ENCODE data around the gene NEDD4L.
"Not testable (repeated sequence)": the region's sequence is repeated elsewhere in the genome, so short reads cannot be mapped to it uniquely, and the experiment has no call there.

The NEDD4L gene

DNA sequence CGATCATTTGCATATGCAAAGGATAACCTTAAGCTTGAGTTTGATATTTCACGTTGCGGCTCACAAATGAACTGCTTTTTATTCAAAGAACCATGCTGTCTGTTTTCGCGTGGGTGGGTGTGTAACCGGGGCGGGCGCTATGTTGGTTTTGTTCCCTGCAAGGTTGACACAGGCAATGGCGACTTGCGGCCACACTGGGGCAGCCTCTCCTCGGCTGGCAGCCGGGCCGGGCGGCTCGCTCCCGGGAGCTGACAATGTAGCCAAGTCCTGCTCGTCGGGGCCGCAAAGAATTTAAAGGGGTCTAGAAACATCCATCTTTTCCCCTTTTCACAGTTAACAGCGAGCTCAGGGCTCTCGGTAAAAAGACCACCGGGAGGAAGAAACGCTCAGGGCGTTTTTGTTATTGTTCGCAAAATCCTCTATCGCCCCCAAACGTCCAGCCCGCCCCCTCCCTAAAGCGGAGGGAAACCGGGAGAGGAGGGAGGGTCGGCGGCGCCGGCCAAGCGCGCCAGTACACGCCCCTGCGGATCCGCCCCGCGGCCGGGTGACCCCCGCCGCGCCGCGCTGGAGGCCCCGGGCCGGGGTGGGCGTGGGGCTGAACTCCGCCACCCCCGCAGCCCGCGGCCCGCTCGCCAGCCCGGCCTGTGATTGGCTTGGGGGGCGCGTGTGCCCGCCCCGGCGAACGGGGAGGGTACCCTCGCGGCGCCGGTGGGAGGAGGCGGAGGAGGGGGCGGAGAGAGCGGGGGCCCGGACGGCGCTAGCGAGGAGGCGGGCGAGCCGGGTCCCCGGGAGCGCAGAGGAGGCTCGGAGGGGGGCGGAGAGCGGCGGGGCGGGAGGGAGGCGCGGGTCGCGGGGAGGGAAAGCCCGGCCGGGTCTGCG is at the start of gene NEDD4L:
NEDD4L (plus strand) TSS at position 736 of the 879 bp plus-strand sequence. CDS start 435 bp downstream, outside the sequence.
- TF ChIP-seq, protein P1, sequence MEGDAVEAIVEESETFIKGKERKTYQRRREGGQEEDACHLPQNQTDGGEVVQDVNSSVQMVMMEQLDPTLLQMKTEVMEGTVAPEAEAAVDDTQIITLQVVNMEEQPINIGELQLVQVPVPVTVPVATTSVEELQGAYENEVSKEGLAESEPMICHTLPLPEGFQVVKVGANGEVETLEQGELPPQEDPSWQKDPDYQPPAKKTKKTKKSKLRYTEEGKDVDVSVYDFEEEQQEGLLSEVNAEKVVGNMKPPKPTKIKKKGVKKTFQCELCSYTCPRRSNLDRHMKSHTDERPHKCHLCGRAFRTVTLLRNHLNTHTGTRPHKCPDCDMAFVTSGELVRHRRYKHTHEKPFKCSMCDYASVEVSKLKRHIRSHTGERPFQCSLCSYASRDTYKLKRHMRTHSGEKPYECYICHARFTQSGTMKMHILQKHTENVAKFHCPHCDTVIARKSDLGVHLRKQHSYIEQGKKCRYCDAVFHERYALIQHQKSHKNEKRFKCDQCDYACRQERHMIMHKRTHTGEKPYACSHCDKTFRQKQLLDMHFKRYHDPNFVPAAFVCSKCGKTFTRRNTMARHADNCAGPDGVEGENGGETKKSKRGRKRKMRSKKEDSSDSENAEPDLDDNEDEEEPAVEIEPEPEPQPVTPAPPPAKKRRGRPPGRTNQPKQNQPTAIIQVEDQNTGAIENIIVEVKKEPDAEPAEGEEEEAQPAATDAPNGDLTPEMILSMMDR (IDR thresholded peaks at IDR 0.05): peak; percentile 73
- Mint-ChIP-seq H3K9me3 (no peaks in the 10 kb centered on the region), H3K27ac (peak within 1 kb of the TSS; percentile 96), H3K27me3 (ENCODE audit: low read depth, poor library complexity) (peaks cover 17% of the 10 kb centered on the region), H3K36me3 (ENCODE audit: low read depth) (no peaks in the 10 kb centered on the region), H3K4me1 (peaks cover 48% of the 10 kb centered on the region), H3K4me3 (peak within 1 kb of the TSS; percentile 98)
- DNase-seq: peak; percentile 83

DNA sequence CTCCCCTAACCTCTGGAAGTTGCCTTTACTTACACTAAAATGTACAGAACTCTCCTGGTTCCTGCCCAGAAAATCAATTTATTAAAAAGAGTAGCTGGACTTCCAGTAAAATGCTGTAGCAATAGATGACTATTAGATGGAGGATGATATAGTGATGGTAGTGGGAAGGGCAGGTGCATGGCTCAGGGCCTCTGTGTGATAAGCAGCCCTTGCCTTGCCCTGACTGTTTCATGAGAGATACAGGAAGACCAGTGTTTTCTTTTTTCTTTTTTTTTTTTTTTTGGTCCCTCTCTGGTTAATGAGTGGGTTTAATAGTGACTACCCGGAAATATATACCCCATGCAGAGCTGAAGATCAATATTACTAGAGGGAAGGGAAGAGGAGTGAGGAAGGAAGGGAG is 48.7 kb upstream of the NEDD4L start:
- Mint-ChIP-seq H3K27me3 (ENCODE audit: low read depth, poor library complexity) (peaks cover 3% of the 10 kb centered on the region), H3K4me1 (no peaks in the 10 kb centered on the region), H3K36me3 (ENCODE audit: low read depth) (no peaks in the 10 kb centered on the region), H3K27ac (no peak overlapping the region), H3K4me3 (no peak overlapping the region), H3K9me3 (no peaks in the 10 kb centered on the region)
- DNase-seq: no peak
- TF ChIP-seq, protein P1 (IDR thresholded peaks at IDR 0.05): no peak

DNA sequence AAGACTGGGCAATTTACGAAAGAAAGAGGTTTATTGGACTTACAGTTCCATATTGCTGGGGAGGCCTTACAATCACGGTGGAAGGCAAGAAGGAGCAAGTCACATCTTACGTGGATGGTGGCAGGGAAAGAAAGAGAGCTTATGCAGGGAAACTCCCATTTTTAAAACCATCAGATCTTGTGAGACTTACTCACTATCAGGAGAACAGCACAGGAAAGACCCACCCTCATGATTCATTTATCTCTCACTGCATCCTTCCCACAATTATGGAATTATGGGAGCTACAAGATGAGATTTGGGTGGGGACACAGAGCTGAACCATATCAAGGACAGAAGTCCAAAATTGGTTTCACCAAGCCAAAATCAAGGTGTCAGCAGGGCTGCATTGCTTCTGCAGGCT is 47.1 kb upstream of the NEDD4L start:
- H3K9me3 Mint-ChIP-seq; H3K27ac Mint-ChIP-seq; DNase-seq; H3K36me3 Mint-ChIP-seq (ENCODE audit: low read depth); H3K27me3 Mint-ChIP-seq (ENCODE audit: low read depth, poor library complexity); H3K4me1 Mint-ChIP-seq; H3K4me3 Mint-ChIP-seq: not testable (repeated sequence)

DNA sequence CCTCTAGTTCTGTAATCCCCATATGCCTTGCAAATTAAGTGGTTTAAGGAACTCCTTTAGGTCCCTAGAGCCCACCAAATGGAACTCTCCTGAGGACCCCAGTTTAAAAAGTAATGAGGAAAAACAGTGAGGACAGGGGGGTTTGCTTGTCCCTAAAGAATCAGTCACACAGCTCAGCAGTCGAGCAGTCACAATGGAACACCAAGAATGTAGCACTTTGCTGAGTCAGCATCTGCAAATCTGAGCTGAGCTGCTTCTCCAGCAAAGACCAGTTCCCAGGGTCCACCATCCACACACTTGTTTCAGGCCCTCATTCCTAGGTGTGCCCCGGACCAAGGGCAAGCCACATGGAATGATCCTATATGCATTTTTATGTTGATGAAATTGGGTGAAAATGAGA is 46.2 kb upstream of the NEDD4L start:
- TF ChIP-seq, protein P1 (IDR thresholded peaks at IDR 0.05): no peak
- DNase-seq: no peak

DNA sequence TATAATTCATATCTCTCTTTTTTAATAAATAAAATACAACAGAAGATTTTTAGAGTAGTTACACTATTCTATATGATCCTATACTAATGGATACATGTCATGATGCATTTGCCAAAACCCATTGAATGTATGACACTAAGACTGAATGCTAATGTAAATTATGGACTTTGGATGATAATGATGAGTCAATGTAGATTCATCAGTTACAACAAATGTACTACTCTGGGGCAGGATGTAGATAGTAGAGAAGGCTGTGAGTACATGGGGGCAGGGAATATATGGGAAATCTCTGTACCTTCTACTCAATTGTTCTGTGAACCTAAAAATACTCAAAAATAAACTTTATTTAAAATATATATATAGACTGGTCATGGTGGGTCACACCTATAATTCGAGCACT is 45.6 kb upstream of the NEDD4L start:
- peaks cover 10% of the 10 kb centered on the region for H3K27me3 Mint-ChIP-seq (ENCODE audit: low read depth, poor library complexity)
- TF ChIP-seq, protein P1 (IDR thresholded peaks at IDR 0.05): no peak
- no peaks in the 10 kb centered on the region for H3K9me3 Mint-ChIP-seq
- no peaks in the 10 kb centered on the region for H3K36me3 Mint-ChIP-seq (ENCODE audit: low read depth)
- no peak overlapping the region for H3K4me3 Mint-ChIP-seq
- DNase-seq: no peak
- no peaks in the 10 kb centered on the region for H3K4me1 Mint-ChIP-seq
- H3K27ac Mint-ChIP-seq: no peak overlapping the region

More for the DNA sequence above, 46.2 kb upstream of the NEDD4L start:
- Mint-ChIP-seq H3K4me3 (no peak overlapping the region), H3K4me1 (no peaks in the 10 kb centered on the region), H3K27ac (no peak overlapping the region), H3K9me3 (no peaks in the 10 kb centered on the region), H3K27me3 (ENCODE audit: low read depth, poor library complexity) (peaks cover 7% of the 10 kb centered on the region), H3K36me3 (ENCODE audit: low read depth) (no peaks in the 10 kb centered on the region)

DNA sequence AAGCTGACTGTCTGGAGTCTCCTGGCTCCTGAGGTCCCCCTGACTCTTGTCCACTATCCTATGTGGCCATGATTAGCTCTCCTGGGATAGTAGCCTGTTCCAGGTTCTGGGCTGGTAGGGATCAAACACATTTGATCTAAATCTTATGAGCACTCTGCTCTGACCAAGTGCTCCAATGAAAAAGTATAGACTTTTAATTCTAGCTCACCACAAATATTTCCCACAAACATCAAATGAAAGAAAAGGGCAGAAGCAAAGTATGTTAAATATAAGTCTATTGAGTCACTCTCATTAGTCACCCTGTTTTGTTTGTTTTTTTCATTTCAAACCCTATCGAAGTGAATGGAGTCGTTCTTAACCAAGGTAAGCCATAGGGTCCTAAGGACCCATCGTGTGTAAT is 39.7 kb upstream of the NEDD4L start:
- Mint-ChIP-seq H3K27ac (no peak overlapping the region), H3K4me3 (no peak overlapping the region), H3K27me3 (ENCODE audit: low read depth, poor library complexity) (peaks cover 18% of the 10 kb centered on the region), H3K36me3 (ENCODE audit: low read depth) (no peaks in the 10 kb centered on the region), H3K9me3 (no peaks in the 10 kb centered on the region), H3K4me1 (peaks cover 7% of the 10 kb centered on the region)
- TF ChIP-seq, protein P1 (IDR thresholded peaks at IDR 0.05): no peak
- DNase-seq: no peak

Data from nephron progenitor cell (in vitro differentiated cells).